HFFc6 (cell line): ENCODE data around the gene NAGPA. TPM values are rescaled to one million over a fixed set of nuclear protein-coding genes. Genes with fewer than 3 reads are reported as not detected.
A peak's percentile ranks its signal among the peaks of the same experiment; 100 is the strongest.

Experiments used
- DNase-seq: peaks from one replicate; pipeline ENCODE4 v3.0.0-alpha.2; 2018
- H3K27ac Mint-ChIP-seq: 2 replicates; pipeline ENCODE4 v1.8.0; 2020; ENCODE audit warnings: mild to moderate bottlenecking, mixed read lengths
- H3K27me3 Mint-ChIP-seq: 2 replicates; pipeline ENCODE4 v1.8.0; 2021; ENCODE audit warnings: mild to moderate bottlenecking, moderate library complexity, mixed read lengths; ENCODE audit not compliant: insufficient read depth
- H3K36me3 Mint-ChIP-seq: 2 replicates; pipeline ENCODE4 v1.8.0; 2021; ENCODE audit warnings: low read depth, mixed read lengths
- H3K4me1 Mint-ChIP-seq: 2 replicates; pipeline ENCODE4 v1.8.0; 2020; ENCODE audit warnings: low read depth, mixed read lengths
- H3K4me3 Mint-ChIP-seq: 2 replicates; pipeline ENCODE4 v1.8.0; 2020; ENCODE audit warnings: mild to moderate bottlenecking, moderate library complexity, mixed read lengths
- H3K9me3 Mint-ChIP-seq: 2 replicates; pipeline ENCODE4 v1.8.0; 2020; ENCODE audit warnings: mild to moderate bottlenecking, mixed read lengths
- total RNA-seq, 6 experiments: library from RNA; stranded (reverse); fragmentation: NEBNext Ultra II Directional; extraction: Animal tissue kit (Norgen Biotek cat#: 25700); gene quantifications; 2 replicates in 1 of 6; 3 replicates in 5 of 6; pipeline ENCODE4 v1.2.3, GENCODE V29; 2021
- TF ChIP-seq, protein P1 (sequence below): fragments of 200-600 bp; sonication (generic); IDR thresholded peaks from 2 replicates; pipeline ENCODE4 v1.5.0; 2021; ENCODE audit warnings: antibody characterized with exemption, mild to moderate bottlenecking

The NAGPA gene
- total RNA-seq, 6 experiments from 2014 or later: 14.4 to 18.7 (median 16.4) TPM

DNA sequence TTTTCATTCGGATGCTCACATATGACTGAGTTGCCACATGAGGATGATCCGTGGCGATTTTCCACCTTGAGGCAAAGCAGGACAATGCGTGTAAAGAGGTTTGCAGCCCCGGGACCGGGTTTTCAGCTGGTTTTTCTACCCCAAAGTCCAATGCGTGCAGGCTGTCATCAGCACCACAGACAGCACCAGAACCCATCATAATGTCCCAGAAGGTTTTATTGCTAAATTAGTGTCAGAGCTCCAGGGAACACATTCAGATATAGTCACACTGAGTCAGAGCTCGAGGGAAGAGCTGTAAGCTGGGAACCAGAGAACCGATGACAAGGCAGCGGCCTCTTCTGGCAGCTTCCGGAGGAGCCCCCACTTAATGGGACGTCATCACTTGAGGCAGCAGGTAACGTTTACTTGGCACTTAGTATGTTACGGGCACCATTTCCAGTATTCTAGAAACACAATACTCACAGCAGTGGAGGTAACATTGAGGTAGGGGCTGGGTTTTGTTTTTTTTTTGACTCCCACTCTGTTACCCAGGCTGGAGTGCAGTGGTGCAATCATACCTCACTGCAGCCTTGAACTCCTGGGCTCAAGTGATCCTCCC, 8.9 kb upstream of the NAGPA start:
- Mint-ChIP-seq H3K9me3 (no peaks in the 10 kb centered on the region), H3K27me3 (peaks cover 9% of the 10 kb centered on the region), H3K27ac (no peak overlapping the region), H3K4me3 (no peak overlapping the region), H3K36me3 (no peaks in the 10 kb centered on the region), H3K4me1 (peaks cover 24% of the 10 kb centered on the region)
- TF ChIP-seq, protein P1, sequence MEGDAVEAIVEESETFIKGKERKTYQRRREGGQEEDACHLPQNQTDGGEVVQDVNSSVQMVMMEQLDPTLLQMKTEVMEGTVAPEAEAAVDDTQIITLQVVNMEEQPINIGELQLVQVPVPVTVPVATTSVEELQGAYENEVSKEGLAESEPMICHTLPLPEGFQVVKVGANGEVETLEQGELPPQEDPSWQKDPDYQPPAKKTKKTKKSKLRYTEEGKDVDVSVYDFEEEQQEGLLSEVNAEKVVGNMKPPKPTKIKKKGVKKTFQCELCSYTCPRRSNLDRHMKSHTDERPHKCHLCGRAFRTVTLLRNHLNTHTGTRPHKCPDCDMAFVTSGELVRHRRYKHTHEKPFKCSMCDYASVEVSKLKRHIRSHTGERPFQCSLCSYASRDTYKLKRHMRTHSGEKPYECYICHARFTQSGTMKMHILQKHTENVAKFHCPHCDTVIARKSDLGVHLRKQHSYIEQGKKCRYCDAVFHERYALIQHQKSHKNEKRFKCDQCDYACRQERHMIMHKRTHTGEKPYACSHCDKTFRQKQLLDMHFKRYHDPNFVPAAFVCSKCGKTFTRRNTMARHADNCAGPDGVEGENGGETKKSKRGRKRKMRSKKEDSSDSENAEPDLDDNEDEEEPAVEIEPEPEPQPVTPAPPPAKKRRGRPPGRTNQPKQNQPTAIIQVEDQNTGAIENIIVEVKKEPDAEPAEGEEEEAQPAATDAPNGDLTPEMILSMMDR: no peak; the same call in 1 of the 2 replicates
- peak; percentile 26 for DNase-seq

GRCh38 chr16:5041600-5042133, 7.9 kb upstream of the NAGPA start:
- Mint-ChIP-seq H3K27me3 (peaks cover 9% of the 10 kb centered on the region), H3K4me1 (peaks cover 24% of the 10 kb centered on the region), H3K27ac (no peak overlapping the region), H3K36me3 (no peaks in the 10 kb centered on the region), H3K9me3 (no peaks in the 10 kb centered on the region), H3K4me3 (no peak overlapping the region)
- TF ChIP-seq, protein P1: no peak
- DNase-seq: peak; percentile 70

DNA sequence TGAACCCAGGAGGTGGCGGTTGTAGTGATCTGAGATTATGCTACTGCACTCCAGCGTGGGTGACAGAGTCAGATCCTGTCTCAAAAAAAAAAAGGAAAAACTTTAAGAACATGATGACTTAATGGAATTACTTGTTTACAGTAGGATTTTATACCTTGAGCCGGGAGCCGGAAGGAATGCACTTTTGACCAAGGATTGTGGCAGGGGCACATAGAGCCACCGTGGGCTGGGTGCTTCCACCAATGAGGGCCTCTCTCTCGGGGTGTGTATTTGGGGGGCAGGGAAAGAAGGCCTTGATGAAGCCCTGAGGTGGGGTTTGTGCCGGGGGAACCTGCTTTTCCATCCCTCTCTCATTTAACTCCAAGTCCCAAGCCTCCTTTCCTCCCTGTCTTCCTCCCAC, 6.7 kb upstream of the NAGPA start:
- Mint-ChIP-seq H3K9me3 (no peaks in the 10 kb centered on the region), H3K4me1 (peaks cover 31% of the 10 kb centered on the region), H3K36me3 (no peaks in the 10 kb centered on the region), H3K27ac (no peak overlapping the region), H3K4me3 (no peak overlapping the region), H3K27me3 (peaks cover 9% of the 10 kb centered on the region)
- TF ChIP-seq, protein P1: no peak
- no peak for DNase-seq

- Mint-ChIP-seq H3K27me3 (peaks cover 4% of the 10 kb centered on the region), H3K36me3 (no peaks in the 10 kb centered on the region), H3K27ac (no peak overlapping the region), H3K4me1 (peaks cover 34% of the 10 kb centered on the region), H3K4me3 (no peak overlapping the region), H3K9me3 (no peaks in the 10 kb centered on the region)
- TF ChIP-seq, protein P1: no peak
- no peak for DNase-seq
Observed at GRCh38 chr16:5036228-5037156, 2.8 kb upstream of the NAGPA start.

GRCh38 chr16:5035909-5036227, 2.1 kb upstream of the NAGPA start:
- Mint-ChIP-seq H3K27me3 (peaks cover under 1% of the 10 kb centered on the region; the same call in 1 of the 2 replicates), H3K27ac (peak overlapping the region; percentile 6; the same call in 1 of the 2 replicates), H3K4me3 (no peak overlapping the region), H3K4me1 (peaks cover 28% of the 10 kb centered on the region), H3K36me3 (no peaks in the 10 kb centered on the region), H3K9me3 (no peaks in the 10 kb centered on the region)
- TF ChIP-seq, protein P1: no peak
- no peak for DNase-seq
